PC-9 (cell line): Measurements from ENCODE around the gene KIF3C. TPM values are rescaled to one million over a fixed set of nuclear protein-coding genes. Genes with fewer than 3 reads are reported as not detected.

Experiments
- BruUV-seq: library from RNA; stranded (reverse); fragments of 400-500 nt; replicated peaks from 2 replicates; lab custom pipeline; 2021; lab: Mats Ljungman, UMichigan
- CTCF ChIA-PET: fragments of 300-600 bp; sonication (Branson Sonifier 250); formaldehyde crosslinking; loops from one replicate; lab custom pipeline; 2022; ENCODE audit warnings: antibody characterized with exemption; lab: Charles Lee
- POLR2A ChIA-PET: fragments of 300-600 bp; sonication (Branson Sonifier 250); formaldehyde crosslinking; loops from one replicate; lab custom pipeline; 2022; ENCODE audit warnings: antibody characterized with exemption; ENCODE audit not compliant: unreplicated experiment; lab: Charles Lee
- DNase-seq, 2 experiments: peaks; one replicate each; pipeline versions ENCODE4 v3.0.0 to v3.0.0-alpha.2; 2015 to 2022; ENCODE audit warnings: mixed read lengths in 1 of 2
- H2AFZ ChIP-seq: fragments of 200-600 bp; sonication (generic); 2 replicates; pipeline ENCODE4 v1.8.1; 2017; ENCODE audit warnings: antibody characterized with exemption
- H3F3A ChIP-seq: fragments of 200-600 bp; sonication (generic); 2 replicates; pipeline ENCODE4 v1.8.1; 2017; ENCODE audit warnings: antibody characterized with exemption, mild to moderate bottlenecking, low read depth; ENCODE audit not compliant: insufficient read depth
- H3K27ac ChIP-seq: fragments of 200-600 bp; sonication (generic); 2 replicates; pipeline ENCODE4 v1.6.1; 2016; ENCODE audit warnings: mixed run types
- H3K27me3 ChIP-seq: fragments of 200-600 bp; sonication (generic); 2 replicates; pipeline ENCODE4 v1.6.1; 2016; ENCODE audit warnings: low read depth, mixed run types; ENCODE audit not compliant: insufficient read depth
- H3K36me3 ChIP-seq: fragments of 200-600 bp; sonication (generic); 2 replicates; pipeline ENCODE4 v1.6.1; 2016; ENCODE audit warnings: low read depth, mixed run types
- H3K4me1 ChIP-seq: fragments of 200-600 bp; sonication (generic); replicated peaks from 2 replicates; pipeline ENCODE4 v1.6.1; 2016; ENCODE audit warnings: mixed run types; ENCODE audit not compliant: insufficient read depth
- H3K4me2 ChIP-seq: fragments of 200-600 bp; sonication (generic); 2 replicates; pipeline ENCODE4 v1.6.1; 2017; ENCODE audit warnings: mixed run types
- H3K4me3 ChIP-seq: fragments of 200-600 bp; sonication (generic); 2 replicates; pipeline ENCODE4 v1.6.1; 2016; ENCODE audit warnings: mixed run types
- H3K79me2 ChIP-seq: fragments of 200-600 bp; sonication (generic); 2 replicates; pipeline ENCODE4 v1.6.1; 2017; ENCODE audit warnings: low read depth, mixed run types
- H3K9me2 ChIP-seq: fragments of 200-600 bp; sonication (generic); 2 replicates; pipeline ENCODE4 v1.8.1; 2017; ENCODE audit warnings: mild to moderate bottlenecking; ENCODE audit not compliant: insufficient read depth
- H3K9me3 ChIP-seq: fragments of 200-600 bp; sonication (generic); 2 replicates; pipeline ENCODE4 v1.8.1; 2016; ENCODE audit warnings: low read depth; ENCODE audit not compliant: insufficient read depth
- H4K20me1 ChIP-seq: fragments of 200-600 bp; sonication (generic); 2 replicates; pipeline ENCODE4 v1.8.1; 2017; ENCODE audit not compliant: insufficient read depth
- CTCF ChIP-seq: fragments of 200-600 bp; sonication (generic); conservative IDR thresholded peaks from 2 replicates; pipeline ENCODE4 v1.6.1; 2017; ENCODE audit warnings: mixed run types, antibody characterized with exemption, mild to moderate bottlenecking, moderate library complexity
- EZH2 ChIP-seq: fragments of 200-600 bp; sonication (generic); IDR thresholded peaks from 2 replicates; pipeline ENCODE4 v1.8.0; 2017; ENCODE audit warnings: antibody characterized with exemption, low read depth
- intact Hi-C: fragments of 100-400 bp; cut with micrococcal nuclease; formaldehyde crosslinking; loops from one replicate; pipeline ENCODE4 v1.10.0; 2022; ENCODE audit not compliant: unreplicated experiment
- total RNA-seq: library from RNA; stranded (reverse); gene quantifications from 2 replicates; pipeline ENCODE4 v1.2.3, GENCODE V29; 2021

The KIF3C gene
- total RNA-seq, 1 experiment from 2014 or later: 50.5 TPM

GRCh38 chr2:26013668-26014067 is 31.4 kb upstream of the KIF3C start:
- no TSS peak for BruUV-seq
- POLR2A ChIA-PET: no interaction called here
- Histone ChIP-seq H3K4me2 (peak overlapping the region; percentile 71), H3K27ac (peak overlapping the region; percentile 93), H3K79me2 (no peaks in the 10 kb centered on the region), H3K4me1 (peaks cover 76% of the 10 kb centered on the region), H3K9me3 (no peaks in the 10 kb centered on the region; the same call in none of the 2 replicates), H3K36me3 (no peaks in the 10 kb centered on the region), H3F3A (peaks cover 64% of the 10 kb centered on the region), H2AFZ (no peak overlapping the region), H3K9me2 (no peaks in the 10 kb centered on the region), H3K4me3 (no peak overlapping the region), H4K20me1 (no peaks in the 10 kb centered on the region), H3K27me3 (no peaks in the 10 kb centered on the region)
- CTCF ChIA-PET: interaction anchor here (0.6 kb wide), 1 partner anchor 463 kb away, joined by 3 read pairs; no protein-coding TSS in a partner anchor
- TF ChIP-seq EZH2 (no peak), CTCF (no peak)
- intact Hi-C loops: no loop called here
- peak in 1 of 2 experiments; percentile 79 for DNase-seq

GRCh38 chr2:26011990-26012856 is 29.9 kb upstream of the KIF3C start:
- Histone ChIP-seq H3K4me2 (peak overlapping the region; percentile 71), H3K27ac (peak overlapping the region; percentile 93), H3K4me3 (peak overlapping the region; percentile 23; the same call in 1 of the 2 replicates), H3K79me2 (no peaks in the 10 kb centered on the region), H3F3A (peaks cover 64% of the 10 kb centered on the region), H2AFZ (no peak overlapping the region), H3K36me3 (no peaks in the 10 kb centered on the region), H3K4me1 (peaks cover 76% of the 10 kb centered on the region), H4K20me1 (no peaks in the 10 kb centered on the region), H3K9me2 (no peaks in the 10 kb centered on the region), H3K9me3 (no peaks in the 10 kb centered on the region; the same call in none of the 2 replicates), H3K27me3 (no peaks in the 10 kb centered on the region)
- BruUV-seq: no TSS peak
- DNase-seq: peak; percentile 80 to 100
- no peak for TF ChIP-seq EZH2
- intact Hi-C loops: loop anchor here (1.0 kb wide), 2 partner anchors 15 to 21 kb away; no protein-coding TSS in a partner anchor
- CTCF ChIA-PET: interaction anchor here (0.5 to 1.3 kb wide), 5 partner anchors 21 to 90 kb away, joined by 3 to 8 read pairs (median 4); partner anchors contain the start of genes KIF3C and RAB10
- POLR2A ChIA-PET: interaction anchor here (0.6 to 1.9 kb wide), 4 partner anchors 22 to 1075 kb away, joined by 3 to 9 read pairs (median 5); partner anchors contain the start of gene RAB10

DNA sequence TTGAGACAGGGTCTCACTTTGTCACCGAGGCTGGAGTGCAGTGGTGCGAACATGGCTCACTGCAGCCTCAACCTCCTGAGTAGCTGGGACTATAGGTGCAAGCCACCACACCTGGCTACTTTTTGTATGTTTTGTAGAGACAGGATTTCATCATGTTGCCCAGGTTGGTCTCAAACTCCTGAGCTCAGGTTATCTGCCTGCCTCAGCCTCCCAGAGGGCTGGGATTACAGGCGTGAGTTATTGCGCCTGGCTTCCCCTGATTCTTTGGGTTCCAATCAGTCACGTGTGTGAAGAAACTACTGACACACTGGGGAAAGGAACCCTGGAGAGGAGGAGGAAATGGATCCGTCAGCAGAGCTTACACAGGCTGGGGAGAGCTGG is 29.3 kb upstream of the KIF3C start:
- Histone ChIP-seq H3K4me3 (peak overlapping the region; percentile 23; the same call in 1 of the 2 replicates), H3K9me2 (no peaks in the 10 kb centered on the region), H3K27me3 (no peaks in the 10 kb centered on the region), H2AFZ (no peak overlapping the region), H3K27ac (peak overlapping the region; percentile 93), H3K9me3 (no peaks in the 10 kb centered on the region; the same call in none of the 2 replicates), H3K36me3 (no peaks in the 10 kb centered on the region), H3K79me2 (no peaks in the 10 kb centered on the region), H4K20me1 (no peaks in the 10 kb centered on the region), H3K4me2 (peak overlapping the region; percentile 71), H3K4me1 (peaks cover 78% of the 10 kb centered on the region), H3F3A (peaks cover 68% of the 10 kb centered on the region)
- TSS peak; percentile 46 for BruUV-seq
- no peak for TF ChIP-seq EZH2
- no peak for TF ChIP-seq CTCF
- ChIA-PET POLR2A (interaction anchor here (0.6 to 1.9 kb wide), 3 partner anchors 23 to 758 kb away, joined by 4 to 9 read pairs (median 6); partner anchors contain the start of gene RAB10), CTCF (interaction anchor here (0.5 to 1.3 kb wide), 2 partner anchors 20 to 65 kb away, joined by 4 read pairs; no protein-coding TSS in a partner anchor)
- no peak for DNase-seq
- intact Hi-C loops: no loop called here
